Measurements from ENCODE around the gene MTUS2. TPM values are rescaled to one million over a fixed set of nuclear protein-coding genes. Genes with fewer than 3 reads are reported as not detected.

Gene MTUS2
- total RNA-seq, 4 donors from 2014 or later, result 0.08 to 0.57 TPM; not detected in 2

DNA sequence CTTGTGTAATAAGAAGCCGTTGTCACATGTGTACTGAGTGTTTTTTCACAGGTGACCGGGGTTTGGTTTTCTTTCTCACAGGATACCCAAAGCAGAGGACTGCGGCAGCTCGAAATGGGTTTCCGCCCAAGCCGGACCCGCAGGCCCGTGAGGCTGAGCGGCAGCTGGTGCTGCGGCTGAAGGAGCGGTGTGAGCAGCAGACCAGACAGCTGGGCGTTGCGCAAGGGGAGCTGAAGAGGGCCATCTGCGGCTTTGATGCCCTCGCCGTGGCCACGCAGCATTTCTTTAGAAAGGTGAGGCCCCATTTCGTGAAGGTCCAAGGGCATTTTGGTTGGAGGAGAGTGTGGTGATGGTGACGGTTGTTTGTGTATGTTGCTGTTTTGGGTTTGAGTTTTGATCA, 539.0 kb downstream of the MTUS2 start:
- Histone ChIP-seq H3K9me3 (no peaks in the 10 kb centered on the region), H3K4me3 (no peak overlapping the region), H3K27ac (no peak overlapping the region), H3K36me3 (no peaks in the 10 kb centered on the region), H3K4me1 (no peaks in the 10 kb centered on the region), H3K27me3 (peaks cover 0 to 40% (median 2%) of the 10 kb centered on the region in 4 donors)
- 85 to 89% methylated on average over 5 to 12 of the region's 19 CpGs for WGBS, 2 donors
- intact Hi-C loops (cut with DNase I), result no loop called here
- TF ChIP-seq POLR2A (IDR thresholded peaks at IDR 0.05), result no peak
- TF ChIP-seq, protein P1, sequence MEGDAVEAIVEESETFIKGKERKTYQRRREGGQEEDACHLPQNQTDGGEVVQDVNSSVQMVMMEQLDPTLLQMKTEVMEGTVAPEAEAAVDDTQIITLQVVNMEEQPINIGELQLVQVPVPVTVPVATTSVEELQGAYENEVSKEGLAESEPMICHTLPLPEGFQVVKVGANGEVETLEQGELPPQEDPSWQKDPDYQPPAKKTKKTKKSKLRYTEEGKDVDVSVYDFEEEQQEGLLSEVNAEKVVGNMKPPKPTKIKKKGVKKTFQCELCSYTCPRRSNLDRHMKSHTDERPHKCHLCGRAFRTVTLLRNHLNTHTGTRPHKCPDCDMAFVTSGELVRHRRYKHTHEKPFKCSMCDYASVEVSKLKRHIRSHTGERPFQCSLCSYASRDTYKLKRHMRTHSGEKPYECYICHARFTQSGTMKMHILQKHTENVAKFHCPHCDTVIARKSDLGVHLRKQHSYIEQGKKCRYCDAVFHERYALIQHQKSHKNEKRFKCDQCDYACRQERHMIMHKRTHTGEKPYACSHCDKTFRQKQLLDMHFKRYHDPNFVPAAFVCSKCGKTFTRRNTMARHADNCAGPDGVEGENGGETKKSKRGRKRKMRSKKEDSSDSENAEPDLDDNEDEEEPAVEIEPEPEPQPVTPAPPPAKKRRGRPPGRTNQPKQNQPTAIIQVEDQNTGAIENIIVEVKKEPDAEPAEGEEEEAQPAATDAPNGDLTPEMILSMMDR (IDR thresholded peaks at IDR 0.05), result no peak
- no peak for DNase-seq

DNA sequence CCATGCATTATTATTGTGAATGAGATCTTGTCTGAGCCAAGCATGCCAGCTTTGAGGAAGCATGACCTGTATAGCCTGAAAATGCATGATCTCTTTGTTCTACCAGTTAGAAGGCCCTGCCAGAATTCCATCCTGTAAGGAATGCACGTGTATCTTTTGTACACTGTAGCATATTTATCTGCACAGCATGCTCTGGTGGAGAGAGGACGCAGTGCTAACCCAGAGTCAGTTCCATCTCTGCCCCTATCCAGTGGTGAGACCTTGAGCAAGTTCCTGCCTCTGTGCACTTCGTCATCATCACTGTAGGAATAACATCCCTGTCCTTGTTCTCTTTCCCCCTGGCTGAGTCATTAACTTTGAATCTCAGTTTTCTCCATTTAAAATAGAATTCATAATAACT, 541.6 kb downstream of the MTUS2 start:
- no peak for TF ChIP-seq POLR2A (IDR thresholded peaks at IDR 0.05)
- TF ChIP-seq, protein P1 (IDR thresholded peaks at IDR 0.05), result no peak
- Histone ChIP-seq H3K4me1 (no peaks in the 10 kb centered on the region), H3K27me3 (peaks cover 0 to 28% (median 2%) of the 10 kb centered on the region in 4 donors), H3K4me3 (no peak overlapping the region), H3K27ac (no peak overlapping the region), H3K36me3 (no peaks in the 10 kb centered on the region), H3K9me3 (no peaks in the 10 kb centered on the region)
- DNase-seq, result no peak
- WGBS, 2 donors, result 49 to 75% methylated on average over 3 of the region's 3 CpGs
- intact Hi-C loops (cut with DNase I), result loop anchor here (10.0 kb wide), 1 partner anchor 547 kb away; no protein-coding TSS in a partner anchor

GRCh38 chr13:29362849-29363604, 542.9 kb downstream of the MTUS2 start:
- H3K36me3 ChIP-seq, result no peaks in the 10 kb centered on the region
- H3K27me3 ChIP-seq, result peaks cover 0 to 34% (median 2%) of the 10 kb centered on the region in 4 donors
- H3K4me1 ChIP-seq, result no peaks in the 10 kb centered on the region
- WGBS, 2 donors, result 7 to 17% methylated on average over 5 to 6 of the region's 6 CpGs
- H3K27ac ChIP-seq, result no peak overlapping the region
- no peaks in the 10 kb centered on the region for H3K9me3 ChIP-seq
- intact Hi-C loops (cut with DNase I), result loop anchor here (10.0 kb wide), 1 partner anchor 548 kb away; no protein-coding TSS in a partner anchor
- TF ChIP-seq POLR2A (IDR thresholded peaks at IDR 0.05), result no peak
- TF ChIP-seq, protein P1 (IDR thresholded peaks at IDR 0.05), result peak in 5 of 6 experiments; percentile 66 to 85 (median 78)
- H3K4me3 ChIP-seq, result no peak overlapping the region
- DNase-seq, result no peak

DNA sequence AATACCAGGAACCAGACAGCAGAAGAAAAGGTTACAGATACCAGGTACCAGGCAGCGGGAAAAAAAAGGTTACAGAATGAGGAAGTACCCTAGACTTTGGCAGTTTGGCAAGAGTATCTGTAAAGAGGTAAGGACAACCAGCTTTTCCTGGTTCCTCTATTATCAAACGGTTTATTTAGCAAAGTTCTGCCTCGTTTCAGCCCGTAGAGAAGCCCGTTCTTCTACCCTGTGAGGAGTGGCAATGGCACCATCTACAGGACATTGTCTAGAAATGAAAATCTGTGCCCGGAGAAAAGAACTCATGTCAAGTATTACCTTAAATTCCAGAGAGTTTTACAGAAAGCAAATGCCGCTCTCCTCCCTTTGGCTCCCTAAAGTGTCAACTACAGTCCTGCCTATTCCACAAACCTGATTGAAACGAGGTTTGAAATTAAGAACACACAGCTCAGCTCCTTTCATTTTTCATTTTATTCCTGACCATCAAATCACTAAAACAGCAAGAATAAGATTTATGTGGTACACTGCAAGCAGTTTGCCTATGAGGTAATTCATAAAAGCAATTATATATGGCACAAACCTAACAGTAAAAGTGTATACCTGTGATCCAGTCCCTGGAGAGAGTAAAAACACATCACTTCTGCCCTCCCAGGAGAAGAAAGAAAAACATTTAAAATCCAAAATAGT, 549.1 kb downstream of the MTUS2 start:
- Histone ChIP-seq H3K9me3 (no peaks in the 10 kb centered on the region), H3K4me1 (no peaks in the 10 kb centered on the region), H3K27me3 (peaks cover 0 to 25% (median 0%) of the 10 kb centered on the region in 4 donors), H3K27ac (no peak overlapping the region), H3K4me3 (no peak overlapping the region), H3K36me3 (no peaks in the 10 kb centered on the region)
- DNase-seq, result no peak
- TF ChIP-seq, protein P1 (IDR thresholded peaks at IDR 0.05), result peak in 4 of 6 experiments; percentile 24 to 49 (median 32)
- TF ChIP-seq POLR2A (IDR thresholded peaks at IDR 0.05), result no peak
- intact Hi-C loops (cut with DNase I), result loop anchor here (10.0 kb wide), 1 partner anchor 554 kb away; no protein-coding TSS in a partner anchor
- WGBS, 2 donors, result 3 to 5% methylated on average over 8 of the region's 8 CpGs

DNA sequence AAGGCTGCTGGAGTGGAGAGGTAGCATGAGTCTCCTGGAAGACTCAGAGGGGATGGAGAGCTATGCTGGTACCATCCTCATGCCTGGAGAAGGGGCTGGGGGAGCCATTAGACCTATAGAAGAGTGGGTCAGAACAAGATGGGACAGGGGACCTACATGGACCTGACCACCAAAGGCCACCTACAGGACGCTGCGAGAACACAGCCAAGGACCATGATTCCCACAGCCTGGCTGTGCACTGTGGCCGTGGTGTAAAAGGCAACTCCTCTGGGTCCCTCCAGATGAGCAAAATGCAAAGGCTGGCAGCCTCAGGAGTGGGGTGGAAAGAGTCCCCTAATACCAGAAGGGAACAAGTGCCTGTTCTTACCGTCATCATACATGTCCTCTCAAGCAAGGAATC, 559.1 kb downstream of the MTUS2 start:
- 86 to 97% methylated on average over 4 of the region's 4 CpGs for WGBS, 2 donors
- intact Hi-C loops (cut with DNase I), result no loop called here
- Histone ChIP-seq H3K4me3 (no peak overlapping the region), H3K27me3 (no peaks in the 10 kb centered on the region), H3K27ac (no peak overlapping the region), H3K36me3 (no peaks in the 10 kb centered on the region), H3K9me3 (no peaks in the 10 kb centered on the region), H3K4me1 (no peaks in the 10 kb centered on the region)
- no peak for DNase-seq
- TF ChIP-seq, protein P1 (IDR thresholded peaks at IDR 0.05), result no peak
- TF ChIP-seq POLR2A (IDR thresholded peaks at IDR 0.05), result no peak
